Hematopoietic multipotent progenitor cell treated with erythropoietin and hydrocortisone succinate and interleukin-3 and kit ligand, for 4 days (in vitro differentiated cells): ENCODE measurements around the gene WRAP53.
"Not testable (repeated sequence)": the region's sequence is repeated elsewhere in the genome, so short reads cannot be mapped to it uniquely, and the experiment has no call there.

Experiments used
- DNase-seq: peaks from one replicate; pipeline ENCODE4 v3.0.0-alpha.2; 2015

WRAP53 gene

DNA sequence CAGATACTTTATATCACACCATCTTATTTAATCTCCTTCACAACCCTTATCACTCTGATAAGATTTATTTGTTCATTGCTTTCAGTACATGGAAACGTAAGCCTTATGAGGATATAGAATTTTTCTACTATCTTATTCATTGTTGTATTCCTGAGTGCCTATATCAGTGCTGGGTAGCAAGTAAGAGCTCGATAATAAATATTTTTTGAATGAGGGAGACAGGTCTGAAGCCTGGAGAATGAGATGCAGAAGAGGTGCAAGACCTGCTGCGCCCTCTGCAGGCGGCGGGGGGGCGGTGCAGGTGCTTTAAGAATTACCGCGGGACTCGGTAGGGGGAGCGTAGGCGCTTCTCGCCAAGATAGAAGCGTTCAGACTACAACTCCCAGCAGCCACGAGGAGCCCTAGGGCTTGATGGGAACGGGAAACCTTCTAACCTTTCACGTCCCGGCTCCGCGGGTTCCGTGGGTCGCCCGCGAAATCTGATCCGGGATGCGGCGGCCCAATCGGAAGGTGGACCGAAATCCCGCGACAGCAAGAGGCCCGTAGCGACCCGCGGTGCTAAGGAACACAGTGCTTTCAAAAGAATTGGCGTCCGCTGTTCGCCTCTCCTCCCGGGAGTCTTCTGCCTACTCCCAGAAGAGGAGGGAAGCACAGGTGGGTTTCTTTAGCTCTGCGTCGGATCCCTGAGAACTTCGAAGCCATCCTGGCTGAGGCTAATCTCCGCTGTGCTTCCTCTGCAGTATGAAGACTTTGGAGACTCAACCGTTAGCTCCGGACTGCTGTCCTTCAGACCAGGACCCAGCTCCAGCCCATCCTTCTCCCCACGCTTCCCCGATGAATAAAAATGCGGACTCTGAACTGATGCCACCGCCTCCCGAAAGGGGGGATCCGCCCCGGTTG lies at the start of gene WRAP53:
TSS of gene WRAP53 (plus strand) at position 570 of the 900 bp plus-strand sequence. CDS start at position 742, 172 bp downstream.
- peak; percentile 99 for DNase-seq

DNA sequence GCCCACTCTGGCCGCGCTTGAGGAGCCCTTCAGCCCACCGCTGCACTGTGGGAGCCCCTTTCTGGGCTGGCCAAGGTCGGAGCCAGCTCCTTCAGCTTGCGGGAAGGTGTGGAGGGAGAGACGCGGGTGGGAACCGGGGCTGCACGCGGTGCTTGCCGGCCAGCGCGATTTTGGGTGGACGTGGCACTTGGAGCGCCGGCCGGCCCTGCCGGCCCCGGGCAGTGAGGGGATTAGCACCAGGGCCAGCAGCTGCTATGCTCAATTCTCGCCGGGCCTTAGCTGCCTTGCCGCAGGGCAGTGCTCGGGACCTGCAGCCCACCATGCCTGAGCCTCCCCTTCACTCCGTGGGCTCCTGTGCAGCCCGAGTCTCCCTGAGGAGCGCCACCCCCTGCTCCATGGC lies 47.5 kb upstream of the WRAP53 start:
- no peak for DNase-seq

DNA sequence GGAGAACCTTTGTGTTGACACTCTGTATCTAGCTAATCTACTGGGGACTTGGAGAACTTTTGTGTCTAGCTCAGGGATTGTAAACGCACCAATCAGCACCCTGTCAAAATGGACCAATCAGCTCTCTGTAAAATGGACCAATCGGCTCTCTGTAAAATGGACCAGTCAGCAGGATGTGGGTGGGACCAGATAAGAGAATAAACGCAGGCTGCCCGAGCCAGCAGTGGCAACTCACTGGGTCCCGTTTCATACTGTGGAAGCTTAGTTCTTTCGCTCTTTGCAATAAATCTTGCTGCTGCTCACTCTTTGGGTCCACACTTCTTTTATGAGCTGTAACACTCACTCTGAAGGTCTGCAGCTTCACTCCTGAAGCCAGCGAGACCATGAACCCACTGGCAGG lies 46.6 kb upstream of the WRAP53 start:
- DNase-seq, result not testable (repeated sequence)

DNA sequence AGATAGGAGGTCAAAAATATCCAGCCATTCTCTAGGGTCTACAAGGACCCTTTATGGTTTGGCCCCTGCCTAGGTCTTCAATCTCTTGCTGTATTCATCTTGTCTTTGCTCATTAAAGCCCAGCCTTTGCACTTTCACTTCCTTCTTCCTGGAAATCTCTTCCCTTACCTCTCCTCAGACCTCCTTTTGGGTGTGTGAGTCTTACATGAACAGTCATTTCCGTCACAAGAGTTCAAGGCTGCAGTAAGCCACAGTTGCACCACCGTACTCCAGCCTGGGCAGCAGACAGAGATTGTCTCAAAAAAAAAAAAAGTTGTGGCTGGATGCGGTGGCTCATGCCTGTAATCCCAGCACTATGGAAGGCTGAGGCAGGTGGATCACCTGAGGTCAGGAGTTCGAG lies 43.5 kb upstream of the WRAP53 start:
- no peak for DNase-seq

DNA sequence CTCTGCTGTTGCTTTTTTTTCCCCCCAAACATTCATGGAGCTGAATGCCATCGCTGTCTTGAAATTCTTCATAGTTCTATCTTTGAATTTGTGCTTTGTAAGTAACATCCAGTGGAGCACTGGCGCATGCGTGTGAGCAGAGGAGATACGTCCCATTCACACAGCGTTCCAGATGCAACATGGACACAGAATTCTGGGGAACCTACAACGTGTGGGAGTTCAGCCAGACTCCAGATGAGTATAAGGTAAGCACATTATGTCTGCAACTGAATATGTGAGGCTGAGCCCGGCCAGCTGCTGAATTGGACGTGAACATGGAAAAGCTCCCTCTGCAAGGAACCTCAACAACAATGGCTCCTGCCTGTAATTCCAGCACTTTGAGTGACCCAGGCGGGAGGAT lies 41.8 kb upstream of the WRAP53 start:
- no peak for DNase-seq

DNA sequence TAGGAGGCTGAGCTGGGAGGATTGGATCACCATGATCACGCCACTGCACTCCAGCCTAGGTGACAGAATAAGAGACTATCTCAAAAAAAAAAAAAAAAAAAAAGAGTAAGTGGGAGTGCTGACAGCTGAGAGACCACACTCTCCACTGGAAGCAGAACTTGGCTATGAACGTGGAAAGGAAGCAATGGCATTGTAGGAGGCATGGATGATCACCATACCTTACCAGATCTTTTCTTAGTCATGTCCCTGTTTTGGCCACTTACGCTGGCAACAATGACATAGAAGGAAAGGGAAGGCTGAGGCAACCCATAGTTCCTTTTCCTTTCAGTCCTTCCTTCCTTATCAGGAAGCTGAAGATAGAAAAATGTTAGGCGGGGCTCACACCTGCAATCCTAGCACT lies 41.3 kb upstream of the WRAP53 start:
- no peak for DNase-seq

DNA sequence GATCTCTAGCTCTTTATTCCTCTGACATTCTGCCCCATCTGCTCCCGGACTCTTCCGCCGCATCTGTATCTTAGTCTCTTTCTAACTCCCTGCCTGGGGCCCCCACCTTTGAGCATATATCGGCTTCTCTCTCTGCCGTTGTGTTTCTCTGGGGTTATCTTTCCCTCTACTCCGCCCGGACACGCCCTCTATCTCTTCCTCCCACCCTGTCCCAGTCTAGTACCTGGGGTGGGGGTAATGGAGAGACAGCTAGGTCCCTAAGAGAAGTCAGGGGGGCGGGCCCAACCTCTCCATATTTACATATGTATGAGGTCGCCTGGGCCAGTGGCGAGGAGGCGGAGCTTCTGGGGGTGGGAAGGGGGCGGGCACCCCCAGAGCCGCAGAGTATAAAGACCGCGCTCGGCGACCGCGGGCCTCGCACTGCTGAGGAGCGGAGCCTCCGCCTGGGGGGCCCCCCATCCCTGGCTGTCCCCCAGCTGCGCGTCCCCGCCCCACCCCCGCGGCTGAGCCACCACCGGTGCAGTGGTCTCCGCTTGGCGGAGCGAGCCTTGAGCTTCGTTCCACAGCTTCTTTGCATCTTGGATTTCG lies 37.7 kb upstream of the WRAP53 start, which contains the start of gene ATP1B2:
TSS of gene ATP1B2 (plus strand) at position 418 of the 588 bp plus-strand sequence. CDS start 593 bp downstream, outside the sequence.
- DNase-seq, result peak; percentile 99

DNA sequence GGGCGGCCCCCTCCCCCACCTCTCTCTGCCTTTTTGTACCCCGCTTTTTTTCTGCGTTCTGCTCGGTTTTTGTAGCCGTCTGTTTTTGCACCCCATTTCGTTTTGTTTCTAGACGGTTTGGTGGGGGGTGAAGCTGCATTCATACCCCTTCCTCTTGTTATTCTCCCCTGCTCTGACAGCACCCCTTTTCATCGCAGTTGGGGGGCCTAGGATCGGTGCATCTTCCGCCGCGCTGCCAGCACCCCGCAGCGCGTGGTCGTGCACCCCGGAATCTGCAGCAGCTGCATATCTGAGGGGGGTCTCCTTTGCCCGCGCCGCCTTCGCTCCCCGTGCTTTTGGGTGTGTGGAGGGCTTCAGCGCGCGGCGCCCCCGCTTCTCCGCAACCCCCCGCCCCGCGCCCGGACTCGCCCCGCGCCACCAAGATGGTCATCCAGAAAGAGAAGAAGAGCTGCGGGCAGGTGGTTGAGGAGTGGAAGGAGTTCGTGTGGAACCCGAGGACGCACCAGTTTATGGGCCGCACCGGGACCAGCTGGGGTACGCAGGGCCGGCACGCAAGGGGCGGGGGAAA lies 37.1 kb upstream of the WRAP53 start:
- no peak for DNase-seq

DNA sequence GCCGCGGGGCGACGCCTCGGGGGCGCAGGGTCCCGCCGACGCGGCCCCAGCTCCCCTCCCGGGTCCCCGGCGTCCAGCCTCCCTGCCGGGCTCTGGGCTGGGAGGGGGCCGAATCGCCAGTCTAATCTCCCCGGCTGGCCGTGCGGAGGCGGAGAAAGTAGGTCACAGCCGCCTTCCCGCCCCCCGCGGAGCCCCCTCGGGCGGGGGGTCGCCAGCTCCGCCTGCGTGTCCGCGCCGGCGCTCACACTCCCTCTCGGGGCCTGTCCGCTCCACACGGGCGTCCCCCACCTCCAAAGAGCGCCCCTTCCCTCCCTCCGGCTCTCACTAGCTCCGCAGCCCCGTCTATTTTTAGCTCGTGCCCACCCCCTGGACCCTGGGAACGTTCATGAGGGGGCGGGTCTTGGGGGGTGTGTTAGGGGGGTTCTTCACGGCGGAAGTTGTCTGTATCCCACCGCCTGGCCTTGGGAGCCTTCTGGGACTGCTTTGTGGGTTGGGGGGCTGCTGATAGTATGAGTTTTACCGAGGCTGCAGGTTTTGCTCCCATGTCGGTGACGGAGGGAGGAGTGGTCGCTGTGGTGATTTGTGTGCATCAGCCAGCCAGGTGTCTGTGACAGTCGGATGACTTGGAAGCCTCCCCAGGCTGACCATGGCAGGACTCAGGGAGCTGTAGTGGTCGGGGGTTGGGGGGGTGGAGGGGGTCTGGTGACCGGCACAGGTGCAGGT lies 36.5 kb upstream of the WRAP53 start:
- DNase-seq, result no peak

DNA sequence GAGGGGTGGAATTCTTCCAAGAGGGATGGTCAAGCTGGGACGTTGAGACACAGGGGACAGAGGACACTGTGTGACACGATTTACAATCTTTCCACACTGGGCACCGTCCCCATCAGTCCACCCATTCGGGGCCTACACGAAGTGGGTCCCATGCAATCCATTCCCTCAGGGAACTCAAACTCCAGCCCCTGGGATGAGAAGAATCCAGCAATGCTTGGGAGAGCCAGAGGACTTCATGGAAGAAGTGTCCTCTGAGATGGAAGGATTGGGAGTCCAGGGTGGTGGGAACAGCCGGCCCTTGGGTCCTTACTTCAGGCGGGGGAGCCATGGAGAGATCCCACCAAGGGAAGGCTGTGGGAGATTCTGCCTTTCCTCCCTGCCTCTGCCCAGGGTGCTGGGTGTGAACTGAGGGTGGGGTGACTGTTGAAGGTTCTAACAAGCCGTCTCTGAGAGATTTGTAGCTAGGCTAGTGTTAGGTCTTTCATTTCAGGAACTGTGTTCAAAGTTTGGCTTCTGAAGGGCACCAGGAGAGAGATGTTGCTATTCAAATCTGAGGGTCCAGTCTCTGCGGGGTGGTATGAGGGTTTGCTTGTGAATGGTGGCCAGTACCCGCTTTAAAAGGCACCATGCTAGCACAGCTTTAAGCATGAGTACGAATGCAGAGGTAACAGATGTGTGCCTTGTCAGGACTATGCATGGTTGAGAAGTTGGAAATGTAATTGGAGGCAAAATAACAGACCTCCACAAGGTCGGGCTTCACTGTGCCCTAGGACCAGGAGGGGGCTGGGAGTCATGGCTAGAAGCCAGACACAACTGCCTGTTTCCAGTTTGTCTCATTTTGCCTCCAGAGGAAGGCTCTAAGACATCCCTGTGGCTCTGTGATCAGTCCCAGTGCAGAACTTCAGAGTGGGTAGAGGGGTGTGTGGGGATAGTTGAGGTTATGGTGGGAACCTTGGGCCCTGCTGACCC lies 35.6 kb upstream of the WRAP53 start:
- DNase-seq, result no peak

DNA sequence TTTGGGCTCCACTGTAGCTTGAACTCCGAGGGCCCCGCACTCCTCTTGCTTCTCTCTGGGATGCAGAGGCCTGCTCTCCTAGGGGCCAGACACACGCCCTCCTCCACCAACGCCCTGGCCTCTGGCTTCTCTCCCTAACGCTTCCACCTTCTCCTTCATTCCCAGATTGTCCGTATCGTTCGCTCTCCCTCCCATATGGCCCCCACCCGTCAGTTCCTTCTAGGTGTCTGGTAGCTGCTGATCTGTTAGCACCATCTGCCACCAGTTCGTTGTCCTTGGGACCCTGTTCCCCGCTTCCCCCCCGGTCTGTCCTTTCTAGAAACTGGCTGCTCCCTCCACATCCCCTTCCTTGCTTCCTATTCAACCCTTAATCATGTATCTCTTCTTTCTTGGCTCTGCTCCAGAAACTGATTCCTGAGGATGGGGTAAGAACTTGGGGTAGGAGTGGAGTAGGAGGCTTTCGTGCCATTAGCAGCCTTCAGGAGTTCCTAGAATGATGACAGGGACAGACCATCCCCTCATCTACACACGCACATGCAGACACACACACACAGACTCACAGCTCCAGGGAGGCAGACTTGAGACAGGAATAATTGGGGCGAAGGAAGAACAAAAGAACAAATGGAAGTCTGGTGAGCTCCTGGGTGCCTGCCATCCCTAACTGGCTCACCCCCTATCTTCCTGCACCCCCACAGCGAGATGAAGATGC lies 33.3 kb upstream of the WRAP53 start:
- no peak for DNase-seq

DNA sequence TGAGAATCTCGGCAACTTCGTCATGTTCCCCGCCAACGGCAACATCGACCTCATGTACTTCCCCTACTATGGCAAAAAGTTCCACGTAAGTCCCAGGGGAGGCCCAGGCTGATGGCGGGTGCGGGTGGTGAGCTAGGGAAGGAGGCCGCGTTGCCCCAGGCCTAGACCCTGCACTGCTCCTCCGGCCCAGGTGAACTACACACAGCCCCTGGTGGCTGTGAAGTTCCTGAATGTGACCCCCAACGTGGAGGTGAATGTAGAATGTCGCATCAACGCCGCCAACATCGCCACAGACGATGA lies 32.8 kb upstream of the WRAP53 start:
- no peak for DNase-seq

DNA sequence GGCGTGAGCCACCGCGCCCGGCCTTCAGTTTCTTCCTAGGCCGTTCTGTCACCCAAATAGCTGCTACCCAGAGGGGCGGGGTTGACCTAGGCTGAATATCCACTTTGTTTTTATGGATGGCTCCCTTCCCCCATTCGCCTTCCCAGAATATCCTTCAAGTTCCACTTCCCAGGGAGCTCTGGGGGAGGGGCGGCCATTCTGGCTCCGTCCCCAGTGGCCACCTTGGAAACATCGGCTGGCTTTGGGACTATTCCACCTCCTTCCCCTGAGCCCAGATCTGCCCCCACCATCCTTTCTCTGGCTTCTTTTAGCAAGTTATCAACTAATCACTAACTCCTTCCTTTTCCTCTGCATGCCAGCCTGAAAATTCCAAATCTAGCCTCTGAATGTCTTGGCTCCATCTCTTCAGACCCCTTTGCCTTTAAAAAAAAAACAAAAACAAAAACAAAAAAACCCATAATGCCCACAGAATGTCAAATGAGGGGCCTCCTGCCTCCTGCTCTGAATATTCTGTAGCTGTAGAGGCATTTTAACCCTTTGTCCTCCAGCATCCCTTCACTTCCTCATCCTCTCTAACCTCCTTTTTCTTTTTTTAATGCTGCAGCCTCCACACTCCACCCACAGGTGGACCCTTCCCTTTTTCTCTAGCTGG lies 31.2 kb upstream of the WRAP53 start:
- DNase-seq, result no peak

DNA sequence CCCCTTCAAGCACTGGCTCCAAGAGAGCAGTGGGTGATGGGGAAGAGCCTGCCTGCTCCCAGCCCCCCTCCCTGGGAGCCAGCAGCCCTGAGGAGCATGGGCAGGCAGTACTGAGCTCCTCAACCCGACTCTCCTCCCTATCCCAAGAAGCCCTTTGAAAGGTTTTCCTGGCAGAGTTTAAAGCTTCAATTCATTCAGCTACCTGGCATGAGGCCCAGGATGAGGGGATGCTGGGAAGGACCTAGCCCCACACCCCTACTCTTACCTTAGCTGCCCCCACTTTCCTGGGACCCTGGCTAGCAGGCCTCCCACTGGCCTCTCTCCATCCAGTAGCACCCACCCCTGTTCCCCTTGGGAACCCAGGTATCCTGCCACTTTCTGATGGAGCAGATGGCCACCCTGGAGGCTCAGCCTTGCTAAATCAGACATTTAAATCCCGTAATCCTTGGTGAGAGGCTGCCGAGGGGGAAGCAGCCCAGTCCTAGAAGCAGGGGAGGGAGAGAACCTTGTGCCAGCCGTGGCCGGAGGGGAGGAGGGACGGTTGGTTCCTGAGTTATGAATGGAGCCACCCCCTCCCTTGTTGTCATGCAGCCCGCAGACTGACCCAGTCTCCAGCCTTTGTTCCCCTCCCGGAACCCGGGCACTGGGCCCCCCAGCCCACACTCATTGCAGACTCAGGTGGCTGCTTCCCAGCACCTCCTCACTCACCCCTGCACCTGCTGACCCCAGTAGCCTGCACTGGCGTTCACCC lies 20.4 kb upstream of the WRAP53 start:
- DNase-seq, result no peak

DNA sequence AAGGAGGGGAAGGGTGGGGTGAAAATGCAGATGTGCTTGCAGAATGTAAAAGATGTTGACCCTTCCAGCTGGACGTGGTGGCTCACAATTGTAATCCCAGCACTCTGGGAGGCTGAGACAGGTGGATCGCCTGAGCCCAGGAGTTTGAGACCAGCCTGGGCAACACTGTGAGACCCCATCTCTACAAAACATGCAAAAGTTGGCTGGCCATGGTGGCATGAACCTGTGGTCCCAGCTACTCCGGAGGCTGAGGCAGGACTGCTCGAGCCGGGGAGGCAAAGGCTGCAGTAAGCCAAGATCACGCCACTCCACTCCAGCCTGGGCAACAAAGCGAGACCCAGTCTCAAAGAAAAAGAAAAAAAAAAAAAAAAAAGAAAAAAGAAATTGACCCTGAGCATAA lies 19.8 kb upstream of the WRAP53 start:
- no peak for DNase-seq

DNA sequence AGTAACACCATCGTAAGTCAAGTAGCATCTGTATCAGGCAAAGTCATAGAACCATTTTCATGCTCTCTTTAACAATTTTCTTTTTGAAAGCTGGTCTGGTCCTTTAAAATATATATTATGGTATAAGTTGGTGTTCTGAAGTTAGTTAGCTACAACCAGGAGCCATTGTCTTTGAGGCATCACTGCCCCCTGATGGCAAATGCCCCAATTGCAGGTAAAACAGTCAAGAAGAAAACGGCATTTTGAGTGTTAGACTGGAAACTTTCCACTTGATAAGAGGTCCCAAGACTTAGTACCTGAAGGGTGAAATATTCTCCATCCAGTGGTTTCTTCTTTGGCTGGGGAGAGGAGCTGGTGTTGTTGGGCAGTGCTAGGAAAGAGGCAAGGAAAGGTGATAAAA lies 15.0 kb upstream of the WRAP53 start:
- DNase-seq, result peak; percentile 64

DNA sequence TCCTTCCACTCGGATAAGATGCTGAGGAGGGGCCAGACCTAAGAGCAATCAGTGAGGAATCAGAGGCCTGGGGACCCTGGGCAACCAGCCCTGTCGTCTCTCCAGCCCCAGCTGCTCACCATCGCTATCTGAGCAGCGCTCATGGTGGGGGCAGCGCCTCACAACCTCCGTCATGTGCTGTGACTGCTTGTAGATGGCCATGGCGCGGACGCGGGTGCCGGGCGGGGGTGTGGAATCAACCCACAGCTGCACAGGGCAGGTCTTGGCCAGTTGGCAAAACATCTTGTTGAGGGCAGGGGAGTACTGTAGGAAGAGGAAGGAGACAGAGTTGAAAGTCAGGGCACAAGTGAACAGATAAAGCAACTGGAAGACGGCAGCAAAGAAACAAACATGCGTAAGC lies 13.3 kb upstream of the WRAP53 start:
- DNase-seq, result no peak

DNA sequence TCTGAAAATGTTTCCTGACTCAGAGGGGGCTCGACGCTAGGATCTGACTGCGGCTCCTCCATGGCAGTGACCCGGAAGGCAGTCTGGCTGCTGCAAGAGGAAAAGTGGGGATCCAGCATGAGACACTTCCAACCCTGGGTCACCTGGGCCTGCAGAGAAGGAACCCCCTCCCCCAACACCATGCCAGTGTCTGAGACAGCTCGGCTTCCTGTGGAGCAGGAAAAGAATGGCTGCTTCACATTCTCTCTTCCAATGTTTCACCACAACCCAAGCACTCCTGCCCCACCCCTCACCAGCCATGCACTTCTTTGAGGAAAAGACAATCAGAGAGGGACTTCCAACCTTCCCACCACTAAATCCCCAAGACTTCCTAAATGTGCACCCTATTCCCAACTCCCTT lies 11.7 kb upstream of the WRAP53 start:
- DNase-seq, result no peak

DNA sequence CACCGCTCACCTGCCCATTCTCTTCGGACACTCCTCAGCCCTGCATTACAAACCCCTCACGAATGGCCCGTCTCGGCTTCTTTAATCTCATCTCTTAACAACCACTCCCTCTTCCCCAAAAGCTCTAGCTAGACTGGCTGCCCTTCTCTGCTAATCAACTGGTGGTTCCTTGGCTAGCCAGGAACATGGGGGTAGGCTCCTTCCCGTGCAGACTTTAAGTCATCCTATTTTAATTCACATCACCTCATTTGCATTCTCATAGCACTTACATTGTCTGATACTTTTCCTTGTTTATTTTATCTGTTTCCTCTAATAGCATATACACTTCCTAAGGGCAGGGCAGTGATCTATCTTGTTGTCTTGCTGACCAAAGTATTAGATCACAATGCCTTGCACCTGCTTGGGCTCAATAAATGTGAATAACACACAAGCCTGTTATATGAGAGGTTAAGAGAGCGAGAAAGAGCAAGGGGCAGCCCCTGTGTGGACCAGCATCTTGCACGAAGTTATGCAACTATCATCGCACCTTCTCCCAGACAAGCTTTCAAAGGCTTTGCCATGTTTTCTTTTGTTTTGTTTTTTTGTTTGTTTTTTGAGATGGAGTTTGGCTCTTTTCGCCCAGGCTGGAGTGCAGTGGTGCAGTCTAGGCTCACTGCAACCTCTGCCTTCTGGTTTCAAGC lies 10.7 kb upstream of the WRAP53 start:
- no peak for DNase-seq
